ENCODE measurements around the gene LPP.
"Not testable (repeated sequence)": the region's sequence is repeated elsewhere in the genome, so short reads cannot be mapped to it uniquely, and the experiment has no call there.

LPP gene

DNA sequence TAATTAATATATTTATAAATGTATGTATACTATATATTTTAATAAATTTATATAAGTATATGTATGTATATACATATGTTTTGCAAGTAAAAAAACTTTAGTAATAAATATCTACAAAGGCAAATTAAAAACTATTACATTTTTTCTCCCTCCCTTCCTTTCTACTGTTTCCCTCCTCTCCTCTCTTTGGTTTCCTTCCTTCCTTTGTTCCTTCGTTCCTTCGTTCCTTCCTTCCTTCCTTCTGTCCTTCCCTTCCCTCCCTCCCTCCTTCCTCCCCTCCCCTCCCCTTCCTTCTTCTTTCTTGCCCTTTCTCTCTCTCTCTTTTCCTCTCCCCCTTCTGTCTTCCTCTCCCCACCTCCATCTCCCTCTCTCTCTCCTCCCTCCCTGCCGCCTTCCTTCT is 423.6 kb downstream of the LPP start:
- no peak for DNase-seq

- DNase-seq = peak; percentile 73
These were observed 424.8 kb downstream of the LPP start for GRCh38 chr3:188578576-188579363.

GRCh38 chr3:188580223-188580622 is 426.3 kb downstream of the LPP start:
- DNase-seq = no peak

DNA sequence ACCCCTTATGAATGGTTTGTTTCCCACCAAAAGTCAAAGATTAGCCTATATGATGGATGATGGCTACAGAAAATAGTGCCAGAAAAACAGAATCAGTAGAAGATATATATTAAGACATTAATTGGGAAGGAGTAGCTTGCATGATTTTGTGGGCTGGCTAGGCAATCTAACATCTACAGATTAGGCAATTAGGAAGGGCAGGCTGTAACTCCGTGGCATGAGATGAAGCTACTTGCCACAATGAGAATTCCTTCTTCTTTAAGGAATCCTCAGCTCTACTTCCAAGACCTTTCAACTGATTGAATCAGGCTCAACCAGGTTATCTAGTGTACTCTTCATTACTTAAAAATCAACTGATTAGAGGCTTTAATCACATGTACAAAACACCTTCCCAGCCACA is 426.7 kb downstream of the LPP start:
- no peak for DNase-seq

- DNase-seq = no peak
These were observed 427.4 kb downstream of the LPP start for GRCh38 chr3:188581365-188581764.

DNA sequence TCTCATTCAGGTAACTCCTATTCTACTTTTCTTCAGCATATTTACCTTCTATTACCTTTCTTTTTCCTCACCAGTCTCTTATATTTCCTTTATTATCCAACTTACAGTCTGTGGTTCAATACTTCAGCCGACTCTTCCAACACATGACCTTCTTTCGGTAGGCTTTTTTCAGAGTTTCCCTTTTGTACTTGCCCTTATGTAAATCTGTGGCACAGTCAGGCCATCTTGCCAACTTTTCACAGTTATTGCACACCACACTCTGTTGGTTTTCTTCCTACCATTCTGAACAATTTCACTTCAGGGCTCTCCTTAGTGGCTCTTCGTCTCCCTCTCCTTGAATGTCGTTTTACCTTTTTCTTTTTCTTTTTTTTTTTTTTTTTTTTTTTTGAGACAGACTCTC is 427.8 kb downstream of the LPP start:
- DNase-seq = no peak

DNA sequence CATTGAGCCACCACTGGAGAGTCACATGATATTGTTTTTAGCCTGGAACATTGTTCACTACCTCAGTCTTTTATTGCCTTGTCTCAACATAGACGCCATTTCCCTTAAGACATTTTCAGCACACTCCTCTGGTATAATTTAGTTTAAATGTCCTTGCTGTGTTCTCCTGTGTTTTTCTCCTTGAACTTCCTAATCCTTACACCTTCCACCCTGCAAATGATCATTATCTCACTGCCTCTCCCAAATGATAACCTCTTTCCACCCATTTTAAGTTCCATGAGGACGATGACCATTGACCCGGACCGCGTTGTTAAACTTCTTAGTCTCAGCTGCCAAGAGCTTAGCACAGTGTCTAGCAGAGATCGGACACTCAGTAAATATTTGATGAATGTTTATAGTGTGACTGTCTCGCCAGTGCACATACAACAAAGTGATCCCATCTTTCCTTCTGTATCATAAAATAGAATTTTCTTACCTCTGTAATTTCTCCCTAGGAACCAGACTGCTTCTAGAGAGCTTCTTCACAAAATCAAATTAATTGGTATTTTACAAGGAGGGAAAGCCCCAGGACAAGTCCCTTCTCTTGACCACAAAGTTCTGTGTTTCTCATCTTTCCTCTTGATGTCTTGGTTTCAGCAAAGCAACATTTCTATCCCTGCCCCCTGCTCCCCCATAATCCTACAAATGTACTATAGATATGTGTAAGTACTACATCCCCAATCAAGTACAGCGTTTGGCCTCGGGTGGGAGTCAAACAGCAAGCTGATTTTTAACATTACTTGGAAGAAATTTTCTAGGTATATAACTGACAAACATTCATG is 429.6 kb downstream of the LPP start:
- DNase-seq = peak; percentile 47

DNA sequence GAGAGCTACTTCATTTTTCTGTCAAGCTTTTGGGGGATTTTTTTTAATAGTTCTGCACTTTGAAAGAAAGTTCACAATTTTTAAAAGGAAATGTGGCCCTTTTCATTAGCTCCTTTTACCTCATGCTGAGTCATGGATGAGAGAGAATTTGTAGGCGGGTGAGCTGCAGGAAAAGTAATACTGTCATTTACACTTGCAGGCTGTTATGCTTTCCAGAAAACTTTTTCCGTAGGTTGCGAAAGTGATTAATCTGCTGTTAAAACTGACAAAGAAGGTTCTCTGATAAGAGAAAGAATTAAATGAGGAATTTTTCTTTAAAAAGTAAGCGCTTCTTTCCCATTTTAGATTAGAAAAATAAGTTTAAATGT is 430.2 kb downstream of the LPP start:
- DNase-seq = peak; percentile 30

DNA sequence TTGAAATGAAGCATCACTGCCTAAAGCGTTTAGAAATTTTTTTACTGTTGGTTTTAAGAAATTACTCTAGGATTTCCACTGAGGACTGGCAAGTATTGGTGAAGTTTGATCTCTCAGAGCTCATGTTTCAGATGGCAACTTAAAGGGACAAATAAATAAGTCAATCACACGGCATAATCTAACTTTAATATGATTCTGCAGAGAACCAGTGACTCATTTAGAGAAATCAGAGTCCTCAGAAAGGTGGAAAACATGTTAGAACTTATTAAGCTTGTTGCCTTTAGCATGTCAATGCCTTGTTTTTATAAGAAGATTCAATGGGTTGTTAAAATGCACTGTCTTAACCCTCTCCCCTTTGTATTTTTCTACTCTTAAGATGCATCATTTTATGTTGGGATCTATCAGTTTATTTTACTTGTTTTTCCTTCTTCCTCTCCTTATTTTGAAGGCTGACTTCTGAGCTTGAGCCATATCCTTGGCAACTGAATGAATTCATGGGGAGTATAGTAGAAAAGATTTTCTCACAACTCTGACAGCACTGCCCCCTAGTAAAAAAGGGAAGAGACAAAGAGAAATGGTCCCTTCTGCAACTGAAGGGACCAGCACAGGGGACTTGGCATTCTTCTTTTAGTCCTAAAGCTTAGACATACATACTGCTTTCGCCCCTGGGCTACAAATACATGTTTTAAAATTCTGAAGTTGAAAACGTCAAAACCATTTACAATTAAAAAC is 431.2 kb downstream of the LPP start:
- DNase-seq = no peak

- no peak for DNase-seq
These were observed 435.1 kb downstream of the LPP start for GRCh38 chr3:188589071-188589470.

GRCh38 chr3:188589771-188590170 is 435.8 kb downstream of the LPP start:
- DNase-seq = no peak

DNA sequence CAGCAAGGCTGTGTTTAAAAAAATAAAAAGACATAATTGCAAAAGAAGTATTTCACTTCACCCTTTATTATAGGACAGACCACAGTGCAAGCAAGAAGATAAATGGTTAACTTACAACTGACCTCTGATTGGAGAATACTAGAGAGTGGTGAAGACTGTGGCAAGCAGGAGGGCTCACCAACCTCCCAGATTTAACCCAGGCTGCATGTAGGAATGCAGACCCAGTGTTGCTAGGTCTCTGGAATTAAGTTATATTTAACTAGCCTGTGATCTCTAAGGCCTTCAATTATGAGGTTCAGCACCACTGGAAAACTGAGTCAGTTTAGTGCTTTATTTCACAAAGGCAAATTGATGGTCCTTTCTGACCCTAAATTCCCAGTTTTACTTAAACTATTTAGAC is 436.6 kb downstream of the LPP start:
- DNase-seq = no peak

GRCh38 chr3:188594139-188594538 is 440.2 kb downstream of the LPP start:
- no peak for DNase-seq

DNA sequence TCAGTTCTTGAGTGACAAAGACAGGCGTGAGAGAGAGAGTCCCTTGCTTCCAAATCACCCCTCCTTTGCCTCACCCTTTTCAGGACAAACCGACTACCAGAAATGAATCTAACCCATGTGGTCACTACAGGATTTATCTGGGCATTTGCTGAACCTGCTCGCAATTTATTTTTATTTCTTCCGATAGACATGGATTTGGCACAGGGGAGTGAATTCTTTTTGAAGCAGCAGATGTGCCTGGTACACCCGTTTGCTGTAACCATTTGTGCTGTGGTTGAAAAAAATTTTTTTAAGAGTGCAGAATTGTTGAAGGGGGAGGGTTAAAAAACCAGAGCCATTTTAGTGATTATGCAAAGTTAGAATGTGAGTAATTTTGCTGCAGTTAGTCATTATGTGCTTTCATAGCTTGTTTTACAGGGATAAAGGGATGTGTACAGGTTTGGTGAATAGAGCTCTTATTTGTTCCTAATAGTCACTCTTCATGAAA is 442.0 kb downstream of the LPP start:
- DNase-seq = no peak

GRCh38 chr3:188598894-188599293 is 444.9 kb downstream of the LPP start:
- no peak for DNase-seq

- no peak for DNase-seq
These were observed 448.2 kb downstream of the LPP start for GRCh38 chr3:188602111-188602510.

GRCh38 chr3:188602620-188603019 is 448.7 kb downstream of the LPP start:
- DNase-seq = no peak

- DNase-seq = no peak
These were observed 450.7 kb downstream of the LPP start for GRCh38 chr3:188604651-188605050.

DNA sequence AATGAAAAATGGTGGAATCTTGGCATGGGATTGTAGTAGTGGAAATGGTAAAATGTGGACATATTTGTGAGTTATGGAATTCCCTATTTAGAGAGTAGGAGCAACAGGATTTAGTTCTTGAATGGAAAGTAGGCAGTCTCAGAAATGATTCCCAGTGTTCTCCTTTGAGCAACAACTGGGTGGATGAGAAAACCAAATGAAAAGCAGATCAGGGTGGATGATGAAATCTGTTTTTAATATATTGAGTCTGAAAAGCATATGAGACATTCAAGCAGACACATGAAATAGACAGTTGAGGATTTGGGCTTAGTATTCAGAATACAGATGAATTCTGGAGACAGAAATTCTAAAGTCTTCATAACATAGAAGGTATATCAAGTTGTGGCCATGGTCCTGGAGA is 451.3 kb downstream of the LPP start:
- no peak for DNase-seq

GRCh38 chr3:188605905-188606304 is 451.9 kb downstream of the LPP start:
- no peak for DNase-seq

- no peak for DNase-seq
These were observed 453.9 kb downstream of the LPP start for GRCh38 chr3:188607805-188608315.

DNA sequence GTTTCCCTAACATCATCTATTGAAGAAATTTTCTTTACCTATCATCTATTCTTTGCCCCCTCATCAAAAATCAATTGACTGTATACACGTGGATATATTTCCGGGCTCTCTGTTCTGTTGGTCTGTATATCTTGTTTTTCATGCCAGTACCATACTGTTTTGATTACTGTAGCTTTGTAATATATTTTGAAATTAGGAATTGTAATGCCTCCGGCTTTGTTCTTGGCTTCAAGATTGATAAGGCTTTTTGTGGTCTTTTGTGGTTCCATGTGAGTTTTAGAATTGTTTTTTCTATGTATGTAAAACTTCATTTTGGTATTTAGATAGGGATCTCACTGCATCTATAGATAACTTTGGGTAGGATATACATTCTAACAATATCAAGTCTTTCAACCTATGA is 454.4 kb downstream of the LPP start:
- DNase-seq = no peak

GRCh38 chr3:188613721-188614120 is 459.8 kb downstream of the LPP start:
- not testable (repeated sequence) for DNase-seq
